GM12892 (cell line): ENCODE results near the gene LYAR.

Source experiments
- POLR2A ChIP-seq: IDR thresholded peaks from 2 replicates; pipeline ENCODE4 v1.6.1; 2011; ENCODE audit warnings: low read depth, low read length, control low read depth
- TAF1 ChIP-seq: IDR thresholded peaks from 2 replicates; pipeline ENCODE4 v1.6.1; 2011; ENCODE audit warnings: low read depth, mild to moderate bottlenecking, control low read depth, low read length, borderline replicate concordance

DNA sequence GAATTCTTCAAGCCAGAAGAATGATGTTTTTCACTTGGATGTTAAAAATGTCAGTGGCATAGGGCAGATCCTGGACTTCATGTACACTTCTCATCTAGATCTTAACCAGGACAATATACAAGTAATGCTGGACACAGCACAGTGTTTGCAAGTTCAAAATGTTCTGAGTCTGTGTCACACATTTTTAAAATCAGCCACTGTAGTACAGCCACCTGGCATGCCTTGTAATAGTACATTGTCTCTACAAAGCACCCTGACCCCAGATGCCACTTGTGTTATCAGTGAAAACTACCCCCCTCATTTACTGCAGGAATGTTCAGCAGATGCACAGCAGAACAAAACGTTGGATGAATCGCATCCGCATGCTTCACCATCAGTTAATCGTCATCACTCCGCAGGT is 12.0 kb upstream of the LYAR start:
- no peak for TF ChIP-seq TAF1
- TF ChIP-seq POLR2A = no peak
